Stimulated activated CD8-positive, alpha-beta memory T cell treated with anti-CD3 and anti-CD28 coated beads, Interleukin-7, amount 100 ng/mL, for 1 hour (primary cell): ENCODE results near the gene NLRP3.

ENCODE experiments used
- DNase-seq, 2 donors: peaks; one replicate each; pipeline ENCODE4 v3.0.0-alpha.2; 2020; ENCODE audit warnings: low read depth in 2 of 2

The NLRP3 gene

DNA sequence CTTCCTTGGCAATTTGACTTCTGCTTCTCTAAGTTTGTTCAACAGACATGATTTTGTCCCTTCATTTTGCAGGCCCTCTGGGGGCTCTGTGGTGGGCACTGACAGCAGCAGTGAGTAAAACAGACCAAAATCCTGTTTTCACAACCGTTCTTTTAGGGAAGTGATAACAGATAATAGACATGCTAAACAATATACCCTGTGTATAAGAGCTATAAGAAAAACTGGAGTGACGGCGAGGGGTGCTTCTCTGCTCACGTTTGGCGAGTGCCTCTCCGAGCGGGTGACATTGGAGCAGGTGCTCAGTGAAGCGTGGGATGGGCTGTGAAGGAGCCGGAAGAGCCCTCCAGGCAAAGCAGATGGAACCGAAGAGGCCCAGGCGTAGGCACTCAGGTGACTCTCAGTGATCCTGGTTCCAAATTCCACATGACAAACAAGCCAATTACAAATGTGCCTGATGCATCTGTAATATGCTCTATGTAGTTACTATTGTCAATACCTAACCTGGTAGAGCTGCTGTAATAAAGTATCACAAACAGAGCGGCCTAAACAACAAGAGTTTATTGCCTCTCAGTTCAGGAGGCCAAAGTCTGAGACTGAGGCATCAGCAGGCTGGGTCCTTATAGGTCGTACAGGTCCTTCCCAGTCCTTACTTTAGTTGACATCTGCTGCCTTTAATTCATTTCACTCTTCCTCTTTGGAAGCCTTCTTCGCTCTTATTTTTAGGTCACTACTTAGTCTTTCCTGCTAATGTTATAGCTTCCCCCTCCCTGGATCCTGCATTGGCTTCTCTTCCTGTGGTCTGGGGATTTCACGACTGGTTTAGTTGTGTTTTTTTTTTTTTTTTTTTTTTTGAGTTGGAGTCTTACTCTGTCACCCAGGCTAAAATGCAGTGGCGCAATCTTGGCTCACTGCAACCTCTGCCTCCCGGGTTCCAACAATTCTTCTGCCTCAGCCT, 21.9 kb downstream of the NLRP3 start:
- no peak for DNase-seq

DNA sequence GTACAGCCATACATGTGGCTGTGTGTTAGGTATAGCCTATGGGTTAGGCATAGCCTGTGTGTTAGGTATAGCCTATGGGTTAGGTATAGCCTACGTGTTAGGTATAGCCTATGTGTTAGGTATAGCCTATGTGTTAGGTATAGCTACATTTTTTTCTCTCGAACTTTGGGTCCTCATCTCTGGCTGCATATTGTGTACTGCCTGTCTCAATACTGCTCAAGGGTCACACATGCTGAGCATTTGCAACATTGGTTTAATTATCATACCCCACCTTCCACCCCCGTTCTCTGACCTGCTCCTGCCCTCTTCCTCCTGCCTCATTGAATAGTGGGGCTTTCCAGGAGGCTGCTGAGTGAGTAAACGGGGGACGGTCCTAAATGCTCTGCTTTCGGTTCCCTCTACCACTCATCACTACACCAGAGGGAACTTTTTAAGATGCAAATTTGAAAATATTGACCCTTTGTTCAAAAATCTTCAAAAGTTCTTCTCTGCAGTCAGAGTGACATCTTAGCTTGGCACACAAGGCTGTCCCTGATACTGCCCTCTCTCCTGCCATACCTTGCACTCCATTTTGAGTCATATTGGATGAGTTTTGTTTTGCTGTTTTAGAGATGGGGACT, 24.1 kb downstream of the NLRP3 start:
- no peak for DNase-seq

DNA sequence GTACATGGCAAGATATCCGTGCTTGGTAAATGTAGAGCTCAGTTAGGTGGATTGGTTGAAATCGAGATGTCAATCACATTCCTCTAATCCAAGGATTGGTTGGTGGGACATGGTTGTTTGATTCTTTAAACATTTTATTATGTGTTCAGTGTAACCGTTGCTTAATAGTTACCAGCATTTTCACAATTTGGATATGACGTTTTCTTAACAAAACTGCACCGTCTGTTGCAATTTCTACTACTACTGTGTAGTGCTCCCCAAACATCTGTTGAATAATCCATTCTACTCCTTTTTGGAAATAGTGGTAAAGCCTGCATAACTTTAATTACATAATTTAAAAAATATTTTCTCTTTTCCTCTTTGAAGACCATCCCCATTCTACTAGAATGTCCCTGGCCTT, 25.6 kb downstream of the NLRP3 start:
- DNase-seq, result no peak

DNA sequence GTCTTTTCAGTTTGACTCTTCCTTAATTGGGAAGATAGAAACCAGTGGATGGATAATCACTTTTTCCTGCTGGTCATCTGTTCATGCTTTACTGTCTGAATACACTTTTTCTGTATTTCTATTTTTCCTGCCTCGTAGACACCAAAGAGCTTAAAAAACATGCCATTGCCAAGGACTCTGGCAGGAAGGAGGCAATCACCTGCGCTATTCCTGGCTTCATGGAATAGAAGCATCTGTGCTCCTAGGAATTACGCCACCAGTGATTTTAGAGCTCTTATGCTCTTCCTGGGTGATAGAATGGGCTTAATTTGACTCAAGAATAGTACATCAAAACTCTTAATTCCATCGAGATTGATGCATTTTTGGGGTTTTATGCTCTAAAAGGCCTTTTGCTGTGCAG, 26.2 kb downstream of the NLRP3 start:
- DNase-seq, result no peak

- no peak for DNase-seq
Observed at GRCh38 chr1:247443641-247444040, 27.7 kb downstream of the NLRP3 start.

DNA sequence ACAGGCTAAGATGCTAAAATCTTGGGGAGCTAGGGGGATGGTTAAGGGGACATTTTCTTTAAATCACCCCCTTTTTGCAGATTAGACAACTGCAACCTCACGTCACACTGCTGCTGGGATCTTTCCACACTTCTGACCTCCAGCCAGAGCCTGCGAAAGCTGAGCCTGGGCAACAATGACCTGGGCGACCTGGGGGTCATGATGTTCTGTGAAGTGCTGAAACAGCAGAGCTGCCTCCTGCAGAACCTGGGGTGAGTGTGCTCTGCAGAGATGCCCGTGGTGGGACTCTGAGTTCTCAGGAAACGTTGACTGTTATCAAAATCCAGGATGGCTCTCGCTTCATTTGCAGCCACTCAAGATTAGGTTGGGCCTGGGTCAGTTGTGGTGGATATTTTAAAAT, 28.6 kb downstream of the NLRP3 start:
- no peak for DNase-seq

- no peak for DNase-seq
Observed at GRCh38 chr1:247445526-247446356, 29.8 kb downstream of the NLRP3 start.

GRCh38 chr1:247447162-247447909, 31.4 kb downstream of the NLRP3 start:
- no peak for DNase-seq

- DNase-seq, result peak in 1 of 2 donors; percentile 2
Observed at GRCh38 chr1:247448107-247448791, 32.3 kb downstream of the NLRP3 start.

- no peak for DNase-seq
Observed at GRCh38 chr1:247451388-247452010, 35.5 kb downstream of the NLRP3 start.

DNA sequence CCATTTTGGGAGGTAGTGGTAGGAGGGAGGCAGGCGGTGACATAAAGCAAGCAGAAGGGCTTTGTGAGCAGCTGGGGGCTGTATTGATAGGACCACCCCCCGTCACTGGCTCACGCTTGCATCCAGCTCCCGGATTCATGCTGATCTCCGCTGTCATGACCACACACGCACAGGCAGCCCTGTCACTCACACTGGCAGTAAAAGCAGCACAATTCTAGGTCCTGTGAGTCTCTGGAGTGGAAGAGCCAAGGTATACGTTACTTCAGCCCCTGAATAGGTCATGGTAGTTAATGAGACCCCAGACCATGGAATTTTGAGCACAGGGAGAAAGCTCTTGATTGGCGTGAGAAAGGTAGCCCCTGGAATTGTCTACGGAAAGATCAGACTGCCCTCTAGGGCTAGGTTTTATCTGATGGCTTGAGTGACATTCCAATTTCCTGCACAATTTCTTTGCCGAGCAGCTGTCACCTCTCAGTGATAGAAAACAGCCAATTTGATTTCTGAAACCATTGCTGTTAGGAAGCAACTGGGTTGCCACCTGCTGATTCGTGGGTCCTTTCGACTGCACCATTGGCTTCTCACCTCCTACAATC, 36.6 kb downstream of the NLRP3 start:
- DNase-seq, result no peak

GRCh38 chr1:247453245-247453644, 37.3 kb downstream of the NLRP3 start:
- DNase-seq, result no peak

DNA sequence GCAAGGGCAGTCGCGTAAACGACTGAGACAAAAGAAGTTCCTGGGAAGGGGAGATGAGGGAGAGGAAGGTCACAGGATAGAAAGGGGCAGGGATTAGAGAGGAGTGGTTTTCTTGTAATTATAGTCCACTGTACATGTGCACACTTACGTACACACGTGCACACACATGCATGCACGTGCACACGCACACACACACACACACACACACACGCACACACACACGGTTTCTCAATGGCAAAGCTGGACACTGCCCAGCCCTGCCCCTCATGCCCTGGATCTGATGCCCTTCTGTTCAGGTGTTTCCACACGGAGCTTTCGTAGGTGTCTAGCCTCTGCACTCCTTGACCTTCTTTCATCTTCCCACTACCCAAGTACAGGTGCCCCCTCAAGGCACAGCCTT, 38.0 kb downstream of the NLRP3 start:
- DNase-seq, result no peak

- DNase-seq, result no peak
Observed at GRCh38 chr1:247456021-247456420, 40.0 kb downstream of the NLRP3 start.

DNA sequence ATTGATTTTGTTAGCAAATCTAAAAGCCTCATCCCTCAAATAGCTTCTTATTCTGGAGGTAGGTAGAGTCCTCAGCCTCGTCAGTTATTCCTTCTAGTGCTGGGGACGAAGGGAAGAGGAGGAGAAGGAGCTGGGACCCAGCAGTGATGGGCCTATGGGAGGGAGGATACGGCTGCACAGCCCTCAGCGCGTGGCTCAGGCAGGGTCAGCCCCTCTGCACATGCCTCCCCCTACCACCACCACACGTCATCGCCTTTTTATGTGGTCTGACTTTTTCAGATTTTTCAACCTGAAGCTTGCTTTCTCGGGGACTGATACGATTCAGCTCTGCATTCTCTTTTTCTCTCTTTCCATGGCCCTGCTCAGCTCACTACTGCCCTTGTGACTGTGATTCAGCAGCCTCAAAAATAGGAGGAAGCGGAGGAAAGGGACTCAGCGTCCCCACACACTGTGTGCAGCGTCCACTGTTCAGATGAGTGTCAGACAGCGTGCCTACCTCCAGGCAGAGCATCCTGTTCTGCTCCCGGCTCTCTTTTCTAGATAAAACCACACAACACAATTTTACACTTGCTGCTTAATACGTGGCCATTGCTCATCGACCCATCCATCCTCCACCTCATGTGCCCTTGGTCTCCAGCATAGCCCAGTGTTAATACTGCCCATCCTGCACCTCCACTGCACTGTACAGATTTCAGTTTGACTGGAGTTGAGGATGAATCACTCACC, 41.1 kb downstream of the NLRP3 start:
- no peak for DNase-seq

DNA sequence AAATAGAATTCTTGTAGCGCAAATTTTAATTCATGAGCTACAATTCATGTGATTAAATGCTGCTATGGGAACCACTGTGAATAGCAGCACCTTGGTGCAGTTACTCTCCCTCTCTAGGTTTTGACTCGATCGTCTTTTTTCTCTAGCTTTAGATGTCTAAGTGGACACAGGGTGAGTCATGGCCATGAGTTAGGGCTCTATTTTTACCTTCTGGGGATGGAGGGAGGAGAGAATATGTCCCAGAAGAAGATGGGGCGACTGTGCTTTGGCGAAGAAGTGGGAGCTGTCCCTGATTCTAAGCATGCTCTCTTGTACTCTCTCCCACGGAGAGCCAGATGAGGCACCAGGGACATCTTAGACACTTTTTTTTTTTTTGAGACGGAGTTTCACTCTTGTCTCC, 43.5 kb downstream of the NLRP3 start:
- no peak for DNase-seq

- no peak for DNase-seq
Observed at GRCh38 chr1:247465796-247466195, 49.8 kb downstream of the NLRP3 start.

DNA sequence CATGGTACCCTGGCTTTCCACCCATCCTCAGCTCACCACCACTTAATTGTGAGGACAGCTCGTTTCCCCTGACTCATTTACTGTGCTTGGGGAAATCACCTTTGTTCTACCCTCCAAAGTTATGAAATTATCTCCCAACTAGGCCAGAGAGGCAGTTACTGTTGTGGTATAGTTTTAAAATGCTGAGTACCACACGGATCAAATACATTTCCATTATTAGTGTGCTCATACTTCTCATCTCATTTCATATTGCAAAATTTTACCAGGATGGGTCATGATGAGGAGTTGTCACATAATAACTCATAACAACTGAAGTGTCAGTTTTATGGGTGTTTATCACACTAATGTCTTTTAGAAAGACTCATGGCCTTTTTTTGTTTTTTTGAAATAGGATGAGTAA, 51.2 kb downstream of the NLRP3 start:
- DNase-seq, result no peak

GRCh38 chr1:247468481-247469140, 52.6 kb downstream of the NLRP3 start:
- no peak for DNase-seq
